GM21717 (cell line): ENCODE data around the gene SCAMP1.
"Not testable (repeated sequence)": the region's sequence is repeated elsewhere in the genome, so short reads cannot be mapped to it uniquely, and the experiment has no call there.

Source experiments
- ATAC-seq: cut with Tn5 transposase; IDR thresholded peaks from one replicate; pipeline ENCODE4 v1.9.1; 2021; ENCODE audit warnings: mild to moderate bottlenecking, moderate library complexity; ENCODE audit not compliant: unreplicated experiment

SCAMP1 gene

GRCh38 chr5:78419396-78419795 lies 59.0 kb downstream of the SCAMP1 start:
- ATAC-seq, result no peak

- no peak for ATAC-seq
Measured at GRCh38 chr5:78420548-78420947, 60.1 kb downstream of the SCAMP1 start.

DNA sequence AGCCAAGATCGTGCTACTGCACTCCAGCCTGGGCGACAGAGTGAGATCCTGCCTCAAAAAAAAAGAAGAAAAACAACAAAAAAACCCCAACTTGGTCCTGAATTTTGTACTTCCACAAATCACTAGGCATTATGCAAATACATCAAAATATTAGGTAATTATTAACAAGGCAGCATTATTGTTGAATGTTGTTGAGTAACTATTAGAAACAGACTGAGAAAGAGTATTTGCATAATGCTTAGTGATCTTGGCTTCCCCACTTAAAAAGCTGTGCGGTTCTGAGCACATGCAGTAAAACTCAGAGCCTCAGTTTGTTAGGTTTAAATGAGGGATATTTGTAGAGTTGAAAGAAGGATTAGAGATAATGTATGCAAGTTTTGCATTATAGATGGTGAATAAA lies 64.2 kb downstream of the SCAMP1 start:
- ATAC-seq, result no peak

GRCh38 chr5:78429332-78429980 lies 69.0 kb downstream of the SCAMP1 start:
- no peak for ATAC-seq

DNA sequence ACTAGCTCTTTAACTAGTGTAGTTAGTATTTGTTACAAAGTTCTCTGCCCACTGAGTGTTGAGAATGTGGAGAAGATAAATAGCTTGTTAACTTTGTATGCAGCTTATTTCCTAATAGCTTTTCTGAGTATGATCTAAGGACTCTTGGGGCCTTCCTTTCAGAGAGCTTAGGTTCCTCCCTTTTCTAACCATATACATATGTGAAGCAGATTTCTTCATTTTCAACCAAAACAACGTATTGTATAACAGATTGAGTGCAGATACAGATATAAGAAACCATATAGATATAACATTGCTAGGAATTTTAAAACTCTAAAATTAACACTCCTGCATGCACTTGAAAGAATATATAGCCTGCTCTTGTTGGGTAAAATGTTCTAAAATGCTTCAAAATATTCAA lies 70.4 kb downstream of the SCAMP1 start:
- ATAC-seq, result no peak

DNA sequence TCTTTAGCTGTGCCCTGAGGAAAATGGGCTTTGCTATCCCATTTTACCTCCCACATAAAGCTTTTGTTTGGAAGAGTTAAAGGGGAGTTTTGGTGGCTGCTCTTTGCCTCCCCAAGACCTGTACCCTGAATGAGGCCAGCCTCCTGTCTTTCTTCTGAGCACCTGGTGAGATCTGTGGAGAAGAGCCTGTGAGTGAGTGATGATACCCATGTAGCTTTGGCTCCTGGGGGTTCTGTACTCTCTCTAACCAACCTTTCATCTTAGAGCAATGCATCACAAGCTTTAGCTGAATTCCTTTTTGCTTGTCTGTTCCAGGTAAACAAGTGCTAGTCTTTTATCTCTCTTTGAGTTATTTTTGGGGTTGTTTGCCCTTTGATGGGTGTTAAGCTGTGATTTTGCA lies 73.6 kb downstream of the SCAMP1 start:
- ATAC-seq, result no peak

DNA sequence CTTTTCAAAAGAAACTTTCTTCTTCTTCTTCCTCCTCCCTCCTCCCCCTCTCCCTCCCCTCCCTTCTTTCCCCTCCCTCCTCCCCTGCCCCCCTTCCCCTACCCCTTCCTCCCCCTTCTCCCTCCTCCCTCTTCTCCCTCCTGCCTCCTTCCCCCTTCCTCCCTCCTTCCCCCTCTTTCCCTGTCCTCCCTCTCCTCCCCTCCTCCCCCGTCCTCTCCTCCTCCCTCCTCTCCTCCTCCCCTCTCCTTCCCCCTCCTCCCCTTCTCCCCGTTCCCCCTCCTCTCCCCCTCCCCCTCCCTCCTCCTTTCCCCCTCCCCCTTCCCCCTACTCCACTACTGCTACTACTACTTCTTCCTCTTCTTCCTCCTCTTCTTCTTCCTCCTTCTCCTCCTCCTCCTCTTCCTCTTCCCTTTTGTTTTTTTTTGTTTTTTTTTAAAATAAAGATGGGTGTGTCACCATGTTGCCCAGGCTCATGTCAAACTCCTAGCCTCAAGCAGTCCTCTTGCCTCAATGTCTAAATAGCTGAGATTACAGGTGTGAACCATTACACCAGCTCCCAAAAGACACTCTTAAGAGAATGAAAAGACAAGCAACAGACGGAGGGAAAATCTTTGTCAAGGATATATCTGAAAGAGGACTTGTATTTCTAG lies 87.5 kb downstream of the SCAMP1 start:
- ATAC-seq, result no peak

GRCh38 chr5:78449103-78449502 lies 88.7 kb downstream of the SCAMP1 start:
- ATAC-seq, result no peak

DNA sequence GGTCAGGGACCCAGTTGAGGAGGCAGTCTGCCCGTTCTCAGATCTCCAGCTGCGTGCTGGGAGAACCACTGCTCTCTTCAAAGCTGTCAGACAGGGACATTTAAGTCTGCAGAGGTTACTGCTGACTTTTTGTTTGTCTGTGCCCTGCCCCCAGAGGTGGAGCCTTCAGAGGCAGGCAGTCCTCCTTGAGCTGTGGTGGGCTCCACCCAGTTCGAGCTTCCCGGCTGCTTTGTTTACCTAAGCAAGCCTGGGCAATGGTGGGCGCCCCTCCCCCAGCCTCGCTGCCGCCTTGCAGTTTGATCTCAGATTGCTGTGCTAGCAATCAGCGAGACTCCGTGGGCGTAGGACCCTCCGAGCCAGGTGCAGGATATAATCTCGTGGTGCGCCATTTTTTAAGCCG lies 97.1 kb downstream of the SCAMP1 start:
- ATAC-seq, result not testable (repeated sequence)

GRCh38 chr5:78458843-78459242 lies 98.4 kb downstream of the SCAMP1 start:
- ATAC-seq, result no peak

- ATAC-seq, result no peak
Measured at GRCh38 chr5:78467140-78467539, 106.7 kb downstream of the SCAMP1 start.

DNA sequence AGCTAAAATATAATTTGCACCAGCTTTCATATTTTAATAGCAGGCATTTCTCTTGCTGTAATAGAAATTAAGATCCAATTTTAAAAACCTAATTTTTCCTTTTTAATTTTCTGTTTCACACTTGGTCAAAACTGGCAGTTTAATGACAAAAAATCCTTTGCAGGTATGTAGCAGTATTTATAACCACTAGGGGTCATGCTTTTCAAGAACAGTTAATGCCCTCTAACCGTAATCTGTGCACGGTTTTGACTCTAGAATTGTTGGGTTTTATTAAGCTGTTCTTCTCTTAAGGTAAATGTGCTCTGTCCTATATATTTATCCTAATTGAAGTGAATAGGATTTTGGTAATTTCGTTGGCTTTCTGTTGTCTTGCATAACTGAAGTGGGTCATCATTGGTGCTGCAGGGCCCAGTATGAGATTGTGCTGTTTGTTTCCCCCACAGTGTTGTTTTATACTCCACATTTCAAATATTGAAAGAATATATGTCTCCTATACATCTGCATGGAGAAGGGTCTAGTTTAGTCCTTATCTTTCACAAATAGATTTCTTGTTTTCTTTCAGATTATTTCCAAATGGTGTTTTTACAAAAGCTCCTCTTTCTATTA lies 107.4 kb downstream of the SCAMP1 start:
- ATAC-seq, result no peak

DNA sequence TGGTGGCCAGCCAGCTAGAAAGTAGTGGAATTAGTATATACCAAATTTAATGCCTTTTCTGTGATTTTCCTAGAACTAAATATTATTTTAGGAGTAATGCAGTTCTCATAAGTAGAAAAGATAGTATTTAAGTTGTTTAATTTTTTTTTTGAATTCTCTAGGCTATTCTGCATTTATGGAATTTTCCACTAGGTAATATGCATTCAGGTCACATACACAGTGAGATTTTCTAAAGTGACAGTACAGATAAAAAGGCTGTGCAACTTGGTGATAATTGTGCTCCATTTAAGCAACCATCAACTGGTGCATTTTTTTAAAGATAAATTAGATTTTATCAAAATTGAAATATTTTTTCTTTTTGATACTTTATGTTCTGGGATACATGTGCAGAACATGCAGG lies 111.5 kb downstream of the SCAMP1 start:
- ATAC-seq, result no peak

DNA sequence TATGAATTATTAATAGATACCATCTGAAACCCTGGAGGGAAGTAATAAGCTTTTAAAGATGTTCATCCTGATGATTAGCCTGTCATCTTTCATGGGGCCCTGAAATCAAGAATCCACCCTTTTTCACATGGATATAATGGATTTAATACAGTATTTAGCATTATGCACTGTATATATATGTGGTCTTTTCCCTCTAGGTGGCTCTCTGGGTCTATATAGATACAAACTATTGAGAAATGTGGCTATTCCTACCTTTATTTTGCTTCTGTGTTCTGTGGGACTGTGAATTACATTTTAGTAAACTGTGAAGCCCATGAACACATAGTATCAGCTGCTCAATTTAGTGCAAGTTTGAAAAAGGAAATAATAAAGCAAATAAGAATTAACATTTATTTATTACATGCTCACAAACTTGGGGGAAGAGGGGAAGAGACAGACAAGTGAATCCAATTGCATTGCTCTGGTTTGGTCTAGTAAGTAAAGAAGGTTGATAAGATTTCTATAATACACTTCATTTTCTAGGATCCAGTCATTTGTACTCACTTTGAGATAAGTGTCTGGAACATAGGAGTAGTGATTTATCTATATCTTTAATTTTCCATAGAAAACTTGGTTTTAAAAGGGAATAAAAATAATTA lies 112.2 kb downstream of the SCAMP1 start:
- no peak for ATAC-seq

DNA sequence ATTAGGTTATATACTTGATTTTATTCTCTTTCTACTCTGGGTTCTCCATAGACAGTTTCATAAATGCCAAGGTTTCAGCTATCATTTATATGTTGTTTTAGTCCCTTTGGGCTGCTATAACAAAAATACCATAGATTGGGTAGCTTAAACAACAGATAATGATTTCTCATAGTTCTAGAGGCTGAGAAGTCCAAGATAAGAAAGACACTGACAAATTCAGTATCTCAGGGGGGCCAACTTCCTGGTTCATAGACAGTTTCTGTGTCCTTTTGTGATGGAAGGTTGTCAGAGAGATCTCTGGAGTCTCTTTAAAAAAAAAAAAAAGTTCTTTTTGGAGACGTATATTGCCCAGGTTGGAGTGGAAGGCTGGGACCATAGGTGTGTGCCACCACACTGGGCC lies 113.3 kb downstream of the SCAMP1 start:
- ATAC-seq, result no peak

GRCh38 chr5:78475370-78475769 lies 115.0 kb downstream of the SCAMP1 start:
- ATAC-seq, result no peak

DNA sequence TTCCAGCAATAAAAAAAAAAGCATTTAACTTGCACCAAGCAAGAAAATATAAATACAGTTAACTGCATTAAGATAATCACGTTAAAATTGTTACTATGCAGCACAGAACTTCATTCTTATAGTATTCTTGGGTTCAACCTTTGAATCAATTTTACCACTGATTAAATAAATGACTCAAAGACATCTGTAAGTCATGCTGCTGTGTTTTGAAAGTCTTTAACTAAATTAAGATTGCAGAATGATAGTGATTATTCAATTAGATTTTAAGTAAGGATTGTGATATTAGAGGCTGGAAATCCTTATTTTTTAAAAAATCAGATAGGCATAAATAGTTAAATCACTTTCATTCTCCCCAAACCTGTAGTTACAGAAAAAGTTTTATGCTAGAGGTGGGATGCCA lies 116.4 kb downstream of the SCAMP1 start:
- ATAC-seq, result no peak

GRCh38 chr5:78482948-78483347 lies 122.5 kb downstream of the SCAMP1 start:
- no peak for ATAC-seq

GRCh38 chr5:78483809-78484521 lies 123.5 kb downstream of the SCAMP1 start:
- no peak for ATAC-seq

GRCh38 chr5:78486218-78486617 lies 125.8 kb downstream of the SCAMP1 start:
- no peak for ATAC-seq

GRCh38 chr5:78487846-78488245 lies 127.4 kb downstream of the SCAMP1 start:
- no peak for ATAC-seq
